K562 (cell line): ENCODE data around the gene POLR2J. TPM values are rescaled to one million over a fixed set of nuclear protein-coding genes. Genes with fewer than 3 reads are reported as not detected.
A peak's percentile ranks its signal among the peaks of the same experiment; 100 is the strongest.

ENCODE experiments used
- CBFA2T2 ChIP-seq: fragments of 450-650 bp; conservative IDR thresholded peaks from 2 replicates; pipeline ENCODE4 v1.6.1; 2017; ENCODE audit warnings: mild to moderate bottlenecking
- CLOCK ChIP-seq: fragments of 250-450 bp; sonication (Bioruptor Pico); IDR thresholded peaks from 2 replicates; pipeline ENCODE4 v1.4.0; 2020; ENCODE audit warnings: mild to moderate bottlenecking, moderate library complexity, borderline replicate concordance
- CSDE1 ChIP-seq, 2 experiments: fragments of 450-650 bp; IDR thresholded peaks; 2 replicates each; pipeline ENCODE4 v1.6.1; 2016; ENCODE audit warnings: mild to moderate bottlenecking in 1 of 2
- DACH1 ChIP-seq: fragments of 450-650 bp; IDR thresholded peaks from 2 replicates; pipeline ENCODE4 v1.6.1; 2018; ENCODE audit not compliant: partially characterized antibody
- FOXJ3 ChIP-seq: sonication (generic); formaldehyde crosslinking; IDR thresholded peaks from 2 replicates; pipeline ENCODE4 v1.4.0; 2020; ENCODE audit warnings: mild to moderate bottlenecking, missing genetic modification reagents
- HLTF ChIP-seq: fragments of 450-650 bp; IDR thresholded peaks from 2 replicates; pipeline ENCODE4 v1.6.1; 2016
- ID3 ChIP-seq, 2 experiments: fragments of 250-450 bp in 1 of 2; fragments of 450-650 bp in 1 of 2; sonication (Bioruptor Pico) in 1 of 2; IDR thresholded peaks; 2 replicates each; pipeline versions ENCODE4 v1.6.1 to v1.8.0; 2016 to 2021; ENCODE audit warnings: mild to moderate bottlenecking in 2 of 2, moderate library complexity in 2 of 2, missing compliant biosample characterization in 1 of 2, missing genetic modification characterization in 1 of 2
- KAT8 ChIP-seq: fragments of 450-650 bp; IDR thresholded peaks from 2 replicates; pipeline ENCODE4 v1.6.1; 2016; ENCODE audit warnings: low read depth, mild to moderate bottlenecking
- KLF1 ChIP-seq: fragments of 450-650 bp; IDR thresholded peaks from 2 replicates; pipeline ENCODE4 v1.6.1; 2016; ENCODE audit warnings: missing genetic modification characterization, missing compliant biosample characterization
- KLF6 ChIP-seq: fragments of 250-450 bp; sonication (Bioruptor Pico); IDR thresholded peaks from 2 replicates; pipeline ENCODE4 v1.4.0; 2020; ENCODE audit warnings: mild to moderate bottlenecking, moderate library complexity, borderline replicate concordance
- MAZ ChIP-seq, 2 experiments: fragments of 450-650 bp in 1 of 2; sonication (generic) in 1 of 2; formaldehyde crosslinking; IDR thresholded peaks in 1 of 2; conservative IDR thresholded peaks in 1 of 2; 2 replicates each; pipeline versions ENCODE4 v1.4.0 to v1.5.0; 2020; ENCODE audit warnings: mild to moderate bottlenecking in 1 of 2, missing genetic modification reagents in 1 of 2
- MTA1 ChIP-seq: fragments of 450-650 bp; IDR thresholded peaks from 2 replicates; pipeline ENCODE4 v1.6.1; 2017; ENCODE audit warnings: borderline replicate concordance
- NELFE ChIP-seq: IDR thresholded peaks from 2 replicates; pipeline ENCODE4 v1.6.1; 2011; ENCODE audit warnings: mild to moderate bottlenecking; ENCODE audit not compliant: insufficient read depth, insufficient read length
- RAD21 ChIP-seq, 2 experiments: fragments of 250-450 bp in 1 of 2; fragments of 450-650 bp in 1 of 2; sonication (Bioruptor Pico) in 1 of 2; formaldehyde crosslinking in 1 of 2; IDR thresholded peaks in 1 of 2; conservative IDR thresholded peaks in 1 of 2; 2 replicates each; pipeline versions ENCODE4 v1.4.0 to v1.8.0; 2020 to 2022; ENCODE audit warnings: mild to moderate bottlenecking in 2 of 2, moderate library complexity in 1 of 2
- RBM22 ChIP-seq: fragments of 200-400 bp; formaldehyde crosslinking; IDR thresholded peaks from 2 replicates; pipeline ENCODE4 v1.6.1; 2018; ENCODE audit warnings: low read length, low read depth; ENCODE audit not compliant: poor library complexity, severe bottlenecking
- STAG1 ChIP-seq: sonication (generic); formaldehyde crosslinking; IDR thresholded peaks from 2 replicates; pipeline ENCODE4 v1.5.0; 2020; ENCODE audit warnings: missing genetic modification reagents, borderline replicate concordance
- ZC3H11A ChIP-seq: IDR thresholded peaks from 2 replicates; pipeline ENCODE4 v1.6.1; 2012; ENCODE audit warnings: low read depth, low read length, improper control_type of control experiment
- ZKSCAN8 ChIP-seq: fragments of 200-800 bp; sonication (Bioruptor generic); IDR thresholded peaks from 2 replicates; pipeline ENCODE4 v1.6.1; 2016; ENCODE audit warnings: missing genetic modification characterization, missing compliant biosample characterization
- ZMIZ1 ChIP-seq, 2 experiments: fragments of 150-350 bp in 1 of 2; IDR thresholded peaks; 2 replicates each; pipeline ENCODE4 v1.6.1; 2012 to 2016; ENCODE audit warnings: low read depth in 2 of 2, low read length in 2 of 2, mild to moderate bottlenecking in 1 of 2, moderate library complexity in 1 of 2
- ZNF41 ChIP-seq: fragments of 250-450 bp; sonication (Bioruptor Pico); conservative IDR thresholded peaks from 2 replicates; pipeline ENCODE4 v1.4.0; 2020; ENCODE audit warnings: mild to moderate bottlenecking
- ZNF766 ChIP-seq: fragments of 200-800 bp; sonication (Bioruptor generic); conservative IDR thresholded peaks from 2 replicates; pipeline ENCODE4 v1.6.1; 2016; ENCODE audit warnings: missing genetic modification characterization, missing compliant biosample characterization
- polyA plus RNA-seq, 8 experiments: library from polyadenylated mRNA; depleted of rRNA in 4 of 8; stranded (reverse) in 5 of 8; unstranded in 3 of 8; fragments of >200 nt; fragmentation: Nextera tagmentation in 2 of 8; fragmentation: Illumina TruSeq in 1 of 8; extraction: Ambion mirVana in 2 of 8; extraction: Trizol in 1 of 8; gene quantifications; 2 replicates each; pipeline versions ENCODE4 v1.2.1 to v1.2.3, GENCODE V29; 2011 to 2014; ENCODE audit warnings: inconsistent platforms in 1 of 8, missing spikeins in 1 of 8
- total RNA-seq, 7 experiments: library from RNA; depleted of rRNA in 6 of 7; stranded (reverse); fragments of >200 nt in 6 of 7; fragmentation: Illumina TruSeq in 2 of 7; extraction: Trizol in 2 of 7; gene quantifications; 2 replicates each; pipeline versions ENCODE4 v1.2.1 to v1.2.3, GENCODE V29; 2011 to 2021; ENCODE audit warnings: low replicate concordance in 1 of 7

The POLR2J gene
- total and polyA plus RNA-seq, 9 of the 15 experiments (the other 6 are each of a cell fraction or from before 2014, with no cell fraction given) = 32.3 to 220 (median 113) TPM

GRCh38 chr7:102472126-102473041 is 6.3 kb downstream of the POLR2J start (continued):
- TF ChIP-seq ZMIZ1 (IDR thresholded peaks at IDR 0.05; ENCODE audit: low read depth in 2 of 2, low read length in 2 of 2) = no peak
- no peak for TF ChIP-seq NELFE
- TF ChIP-seq CBFA2T2 = 0 out of 2 replicates have a peak, but pooled peaks have one; percentile 14
- TF ChIP-seq ZNF41 (CRISPR knock-in tag) = no peak
- no peak for TF ChIP-seq CSDE1 (IDR thresholded peaks at IDR 0.05)
- no peak for TF ChIP-seq RAD21 (CRISPR knock-in tag; conservative IDR thresholded peaks at IDR 0.05 in 1 of 2, IDR thresholded peaks at IDR 0.05 in 1 of 2)
- TF ChIP-seq STAG1 (CRISPR knock-in tag) = no peak
- no peak for TF ChIP-seq KLF1 (tag)
- no peak for TF ChIP-seq CLOCK
- TF ChIP-seq ZKSCAN8 (CRISPR knock-in tag) = no peak
- no peak for TF ChIP-seq ZC3H11A
- TF ChIP-seq FOXJ3 (CRISPR knock-in tag) = no peak
- TF ChIP-seq HLTF = no peak
- no peak for TF ChIP-seq KLF6 (CRISPR knock-in tag)
- TF ChIP-seq ZNF766 (CRISPR knock-in tag) = no peak
- TF ChIP-seq KAT8 = no peak
- no peak for TF ChIP-seq MTA1
- peak; percentile 84 for TF ChIP-seq RBM22
- no peak; a peak in 1 of 4 replicates for TF ChIP-seq MAZ (CRISPR knock-in tag; conservative IDR thresholded peaks at IDR 0.05 in 1 of 2, IDR thresholded peaks at IDR 0.05 in 1 of 2)
- no peak for TF ChIP-seq ID3 (CRISPR knock-in tag; IDR thresholded peaks at IDR 0.05)
- no peak for TF ChIP-seq ID3 (tag; IDR thresholded peaks at IDR 0.05)
- no peak for TF ChIP-seq DACH1
